ENCODE measurements around the gene FOXN3.

Gene FOXN3

DNA sequence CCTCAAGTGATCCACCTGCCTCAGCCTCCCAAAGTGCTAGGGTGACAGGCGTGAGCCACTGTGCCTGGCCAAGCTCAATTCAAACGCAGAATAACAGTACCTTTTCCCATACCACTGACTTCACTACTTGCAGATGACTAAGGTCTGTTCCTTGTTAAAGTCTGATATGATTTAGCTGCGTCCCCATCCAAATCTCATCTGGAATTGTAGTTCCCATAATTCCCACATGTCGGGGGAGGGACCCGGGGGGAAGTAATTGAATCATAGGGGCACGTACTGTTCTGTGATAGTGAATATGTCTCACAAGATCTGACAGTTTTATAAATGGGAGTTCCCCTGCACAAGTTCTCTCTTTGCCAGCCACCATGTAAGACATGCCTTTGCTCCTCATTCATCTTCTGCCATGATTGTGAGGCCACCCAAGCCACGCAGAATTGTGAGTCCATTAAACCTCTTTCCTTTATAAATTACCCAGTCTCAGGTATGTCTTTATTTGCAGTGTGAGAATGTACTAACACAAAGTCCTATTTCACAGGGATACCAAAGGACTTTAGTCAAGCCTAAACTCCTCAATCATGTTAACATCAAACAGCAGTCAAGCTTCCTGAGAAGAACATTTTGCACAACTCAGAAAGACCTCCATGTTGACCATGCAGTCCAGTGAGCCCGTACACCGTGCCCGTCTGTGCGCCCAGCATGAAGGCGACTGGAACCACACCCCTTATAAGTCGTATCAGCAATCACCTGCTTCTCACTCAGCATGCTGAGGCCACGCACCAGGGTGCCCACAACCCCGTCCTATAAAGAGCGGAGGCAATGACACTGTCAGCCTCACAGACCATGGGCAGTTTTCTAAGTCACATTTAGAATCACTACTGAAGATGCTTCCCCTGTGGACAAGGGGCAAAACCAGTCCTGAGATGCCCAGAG is 36.9 kb downstream of the FOXN3 start:
- no peak for DNase-seq

DNA sequence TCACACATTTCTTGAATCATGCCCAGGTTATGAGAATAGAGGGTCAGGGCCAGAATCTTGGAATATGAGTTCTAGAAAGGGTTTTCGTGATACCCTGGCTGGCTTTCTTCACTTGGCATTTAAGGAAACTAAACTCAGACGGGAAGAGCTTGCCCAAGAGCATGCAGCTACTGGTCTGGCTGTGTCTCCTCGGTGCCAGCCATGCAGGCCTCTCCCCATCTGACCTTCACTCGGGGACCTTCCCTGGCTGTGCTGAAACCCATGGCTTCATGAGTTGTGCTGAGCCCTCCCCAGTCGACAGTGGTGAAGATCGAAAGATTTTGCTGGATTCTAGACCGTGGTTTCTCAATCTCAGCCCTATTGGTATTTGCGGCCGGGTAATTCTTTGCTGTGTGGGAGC is 38.0 kb downstream of the FOXN3 start:
- DNase-seq = no peak

DNA sequence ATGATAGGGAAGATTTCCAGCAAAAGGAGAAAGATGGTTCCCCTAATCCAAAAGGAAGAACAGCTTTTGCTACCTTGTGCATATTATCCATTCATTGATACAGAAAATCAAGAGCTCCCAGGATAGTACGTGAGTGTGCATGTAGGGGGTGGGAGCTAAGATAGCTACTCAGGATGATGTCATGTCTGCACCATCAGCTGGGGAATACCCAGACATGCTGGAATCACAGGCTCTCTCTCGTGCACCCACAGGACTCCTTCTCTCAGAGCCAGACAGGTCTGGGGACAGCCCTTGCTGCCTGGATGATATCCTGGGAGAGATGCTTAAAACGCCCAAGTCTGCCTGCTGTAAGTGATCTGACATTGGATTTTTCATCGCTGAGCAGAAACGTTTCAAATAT is 38.9 kb downstream of the FOXN3 start:
- DNase-seq = no peak

DNA sequence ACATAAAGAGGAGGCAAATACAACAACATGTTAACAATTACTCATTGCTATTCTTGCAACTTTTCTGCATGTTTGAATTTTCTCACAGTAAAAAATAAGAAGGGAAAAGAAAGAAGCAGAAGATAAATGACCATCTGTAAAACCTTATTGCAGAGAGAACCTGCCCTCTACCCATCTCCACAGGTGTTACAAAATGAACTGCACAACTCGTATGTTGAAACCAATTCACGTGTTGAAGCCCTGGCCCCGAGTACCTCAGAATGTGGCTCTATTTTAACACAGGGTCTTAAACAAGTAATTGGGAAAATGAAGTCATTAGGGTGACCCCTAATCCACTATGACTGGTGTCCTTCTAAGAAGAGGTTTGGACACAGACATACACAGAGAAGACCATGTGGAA is 39.5 kb downstream of the FOXN3 start:
- no peak for DNase-seq

DNA sequence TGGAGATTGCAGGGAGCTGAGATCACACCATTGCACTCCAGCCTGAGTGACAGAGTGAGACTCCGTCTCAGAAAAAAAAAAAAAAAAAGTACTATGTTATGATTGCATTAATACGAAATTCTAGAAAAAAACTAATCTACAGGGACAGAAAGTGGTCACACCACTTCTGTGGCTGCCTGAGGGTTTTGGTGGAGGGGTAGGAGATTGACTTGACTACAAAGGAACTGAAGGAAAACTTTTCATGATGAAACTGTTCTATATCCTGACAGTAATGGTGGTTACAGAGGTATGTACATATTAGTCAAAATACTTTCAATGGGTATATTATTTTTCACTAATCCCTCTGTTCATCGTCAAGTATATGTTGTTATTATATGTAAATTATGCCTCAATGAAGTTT is 42.1 kb downstream of the FOXN3 start:
- DNase-seq = no peak

DNA sequence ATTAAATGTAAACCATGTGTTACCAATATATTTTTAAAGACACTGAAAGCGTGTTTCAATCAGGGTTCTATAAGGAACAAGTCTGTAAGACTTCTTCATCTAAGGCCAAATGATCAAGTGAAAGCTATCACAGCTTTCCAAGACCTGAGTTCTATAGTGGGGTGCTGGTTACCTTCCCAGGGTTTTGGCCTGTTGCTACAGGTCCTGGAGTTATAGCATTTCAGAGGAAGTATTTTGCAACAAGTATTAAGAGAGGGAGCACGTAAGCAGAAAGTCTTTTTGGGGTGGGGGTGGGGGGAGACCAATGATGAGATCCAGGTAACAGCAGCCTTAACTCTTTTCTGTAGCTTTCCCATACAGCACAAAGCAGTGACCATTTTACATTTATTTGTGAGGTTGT is 43.8 kb downstream of the FOXN3 start:
- DNase-seq = no peak

DNA sequence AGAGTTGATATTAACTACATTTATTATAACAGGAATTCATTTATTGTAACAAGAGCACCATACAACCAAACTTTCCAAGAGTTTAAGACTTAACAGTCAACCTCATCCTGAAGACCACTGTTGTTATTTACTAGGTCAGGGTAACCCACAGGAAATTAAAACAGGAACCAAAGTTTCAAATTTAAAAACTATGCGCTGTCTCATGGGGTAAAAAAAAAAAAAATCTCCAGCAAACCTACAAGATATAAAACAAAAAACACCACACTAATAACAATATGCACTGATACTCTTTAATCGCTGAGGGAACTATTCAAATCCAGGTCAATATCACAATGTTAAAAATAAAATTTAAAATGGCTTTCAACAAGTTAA is 44.5 kb downstream of the FOXN3 start:
- DNase-seq = no peak

DNA sequence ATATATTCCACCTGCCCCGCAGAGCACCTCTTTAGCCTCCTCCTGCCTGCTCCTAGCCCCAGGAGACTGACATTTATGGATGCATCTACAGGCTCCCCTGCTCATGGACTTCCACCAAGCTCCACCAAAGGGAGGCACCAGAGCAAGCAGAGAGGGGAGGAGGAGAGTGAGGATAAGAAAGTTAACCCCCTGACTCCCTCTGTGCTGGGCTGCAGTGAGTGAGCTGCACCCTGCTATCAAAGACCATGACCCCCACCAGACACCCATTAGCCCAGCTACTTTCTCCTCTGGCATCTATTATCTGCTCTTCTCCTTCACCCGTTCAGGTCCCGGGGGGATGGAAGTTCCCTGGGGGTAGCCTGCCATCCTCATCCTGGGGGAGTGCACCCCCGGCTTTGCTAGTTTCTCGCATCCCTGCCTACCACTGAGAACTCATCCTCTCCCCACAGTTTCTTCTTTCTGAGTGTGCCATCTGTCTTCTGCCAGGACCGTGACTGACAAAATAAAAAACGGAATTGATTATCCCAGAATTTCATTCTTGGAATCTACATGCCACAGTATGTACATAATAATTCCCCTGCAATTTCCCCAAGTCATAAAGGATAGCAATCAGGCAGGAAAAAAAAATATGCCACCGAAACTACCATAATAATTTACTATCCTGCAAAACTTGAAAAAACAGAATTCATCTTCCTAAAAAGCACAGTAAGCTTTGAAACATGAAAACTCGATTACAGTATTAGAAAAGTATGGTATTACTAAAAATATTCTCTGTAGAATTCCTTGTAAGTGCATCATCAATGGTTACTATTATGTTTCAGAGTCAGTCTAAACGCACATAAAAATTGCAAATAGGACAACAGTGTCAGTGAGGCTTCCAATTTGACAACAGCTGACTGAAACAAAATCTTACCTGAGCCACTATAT is 45.2 kb downstream of the FOXN3 start:
- DNase-seq = peak; percentile 11

DNA sequence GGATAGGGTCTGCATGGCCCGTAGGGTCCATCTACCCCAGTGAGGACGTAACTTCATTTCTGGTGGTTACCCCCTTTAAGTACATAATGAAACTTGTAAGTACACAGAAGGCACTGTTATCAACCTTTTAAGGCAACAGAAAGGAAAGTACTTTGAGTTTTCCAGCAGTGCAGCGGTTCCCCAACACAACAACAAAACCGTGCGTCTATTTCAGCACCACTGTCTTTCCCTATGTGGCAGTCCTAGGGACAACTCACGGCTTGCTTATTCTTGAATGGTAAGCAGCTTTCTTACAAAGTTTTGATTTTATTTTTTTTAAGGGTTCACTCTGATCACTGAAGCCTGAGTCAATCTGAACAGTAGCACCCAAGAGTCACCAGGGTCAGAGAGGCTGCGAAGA is 46.3 kb downstream of the FOXN3 start:
- no peak for DNase-seq

DNA sequence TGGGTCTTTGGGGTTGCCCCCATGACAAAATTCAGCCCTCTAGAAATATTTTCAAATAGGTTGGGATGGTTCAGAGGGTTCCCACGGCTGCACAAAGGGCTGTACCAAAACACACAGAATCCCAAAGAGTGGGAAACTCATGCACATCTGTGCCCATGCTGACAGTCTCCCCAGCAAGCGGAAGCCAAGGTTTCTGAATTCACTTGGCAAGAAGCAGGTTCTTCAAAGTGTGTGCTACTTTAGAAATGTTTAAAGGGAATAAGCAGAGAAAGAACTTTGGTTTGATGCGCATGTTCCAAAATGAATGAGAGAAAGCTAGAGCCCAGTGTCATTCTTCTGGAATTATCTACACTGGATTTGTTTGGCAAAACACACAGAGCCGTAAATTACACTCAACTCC is 46.7 kb downstream of the FOXN3 start:
- no peak for DNase-seq

DNA sequence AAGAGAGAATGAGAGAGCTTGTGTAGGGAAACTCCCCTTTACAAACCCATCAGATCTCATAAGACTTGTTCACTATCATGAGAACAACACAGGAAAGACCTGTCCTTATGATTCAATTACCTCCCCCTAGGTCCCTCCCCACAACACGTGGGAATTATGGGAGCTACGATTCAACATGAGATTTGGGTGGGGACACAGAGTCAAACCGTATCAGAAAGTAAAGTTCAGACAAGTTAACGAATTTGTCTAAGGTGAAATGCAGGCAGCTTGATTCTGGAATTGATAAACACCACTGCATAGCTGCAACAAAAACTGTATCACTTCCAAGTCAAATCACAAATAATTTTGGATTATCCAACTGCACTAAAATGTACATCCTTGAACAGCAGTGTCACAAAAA is 47.4 kb downstream of the FOXN3 start:
- DNase-seq = no peak

DNA sequence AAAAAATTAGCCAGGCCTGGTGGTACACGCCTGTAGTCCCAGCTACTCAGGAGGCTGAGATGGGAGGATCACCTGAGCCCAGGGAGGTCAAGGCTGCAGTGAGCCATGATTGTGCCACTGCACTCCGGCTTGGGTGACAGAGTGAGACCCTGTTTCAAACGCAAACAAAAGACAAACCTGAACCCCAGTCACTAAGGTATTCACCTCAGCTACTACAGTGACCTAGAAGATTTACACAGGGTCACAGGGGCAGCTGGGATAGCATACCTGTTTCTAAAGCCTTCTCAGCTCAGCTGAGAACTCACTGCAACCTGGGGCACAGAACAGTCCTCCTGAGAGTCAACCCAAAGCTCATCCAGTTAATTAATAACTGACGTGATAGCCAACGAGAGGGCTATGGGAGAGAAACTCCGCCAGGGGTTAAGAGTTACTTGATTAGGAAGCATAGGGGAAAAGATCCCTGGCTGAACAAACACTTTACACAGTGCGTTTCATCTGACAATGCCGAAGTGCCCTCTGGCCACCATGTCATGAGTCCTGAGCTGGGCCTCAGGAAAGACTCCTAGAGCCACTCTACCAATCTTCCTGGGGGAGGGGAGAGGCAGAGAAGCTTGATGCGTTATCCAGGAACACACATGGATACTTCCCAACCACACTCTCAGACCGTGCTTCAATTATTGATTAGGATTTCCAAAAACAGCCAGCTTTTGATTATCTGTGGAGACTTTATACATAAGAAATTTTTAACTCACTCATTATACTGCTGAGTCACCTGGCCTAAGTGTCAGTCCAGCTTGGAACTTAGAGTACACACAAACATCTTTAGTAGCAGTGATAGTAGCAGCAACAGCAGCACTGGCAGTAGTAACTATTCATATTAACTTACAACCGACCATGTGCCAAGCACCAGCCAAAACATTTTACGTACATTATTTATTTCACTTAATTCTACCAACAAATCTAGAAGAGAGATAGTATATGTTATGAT is 48.2 kb downstream of the FOXN3 start:
- DNase-seq = no peak

DNA sequence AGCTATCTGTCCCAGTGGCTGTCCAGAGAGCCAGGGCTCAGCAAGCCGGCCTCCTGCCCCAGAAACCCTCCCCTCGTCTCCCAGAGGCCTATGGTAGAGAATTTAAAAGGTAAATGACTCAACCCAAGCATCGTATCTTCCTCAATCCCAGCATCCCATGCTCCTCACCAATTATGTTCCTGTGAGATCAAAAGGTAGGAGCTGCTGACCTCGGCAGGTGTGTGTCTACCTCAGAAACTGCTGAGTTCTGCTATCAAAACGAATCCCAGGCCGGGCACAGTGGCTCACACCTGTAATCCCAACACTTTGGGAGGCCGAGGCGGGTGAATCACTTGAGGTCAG is 49.3 kb downstream of the FOXN3 start:
- DNase-seq = no peak

DNA sequence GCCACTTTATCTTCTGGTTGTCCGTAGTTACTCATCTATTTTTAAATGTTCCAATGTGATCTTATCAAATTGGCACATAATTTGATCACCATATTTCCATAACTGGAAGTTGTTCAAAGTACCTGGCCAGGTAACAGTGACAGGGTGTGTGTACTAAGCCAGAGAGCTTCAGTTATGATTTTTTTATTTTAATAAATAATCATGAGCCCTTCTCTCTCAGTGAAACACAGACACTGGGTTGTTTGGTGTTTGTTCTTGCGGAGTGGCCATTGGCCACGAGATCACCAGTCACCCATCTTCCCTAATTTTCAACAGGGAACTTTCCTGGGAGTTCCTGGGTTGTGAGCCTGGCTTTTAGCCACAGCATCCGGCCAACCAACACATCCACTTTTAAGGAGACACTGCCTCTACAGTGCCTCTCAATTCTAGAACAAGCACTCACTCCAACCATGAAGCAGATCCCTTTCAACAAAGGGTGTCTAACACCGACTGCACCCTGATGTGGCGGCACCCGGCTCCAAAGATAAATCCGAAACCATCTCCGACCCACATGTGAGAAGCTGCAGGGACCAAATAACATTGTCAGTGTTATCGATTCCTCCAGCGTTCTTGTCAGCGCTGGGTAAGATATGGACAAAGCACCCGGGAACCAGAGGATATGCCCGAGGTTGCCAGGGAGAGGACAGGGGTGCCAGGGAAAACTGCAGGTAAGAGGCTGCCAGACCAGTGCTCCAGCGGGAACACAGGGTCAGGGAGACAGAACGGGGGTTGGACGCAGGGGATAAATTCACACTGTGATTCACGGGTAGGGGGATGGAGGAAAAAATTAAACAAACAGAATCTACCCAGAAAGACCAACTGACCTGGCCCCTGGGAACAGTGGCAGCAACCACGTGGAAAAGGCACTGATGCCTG is 49.9 kb downstream of the FOXN3 start:
- peak; percentile 76 for DNase-seq

DNA sequence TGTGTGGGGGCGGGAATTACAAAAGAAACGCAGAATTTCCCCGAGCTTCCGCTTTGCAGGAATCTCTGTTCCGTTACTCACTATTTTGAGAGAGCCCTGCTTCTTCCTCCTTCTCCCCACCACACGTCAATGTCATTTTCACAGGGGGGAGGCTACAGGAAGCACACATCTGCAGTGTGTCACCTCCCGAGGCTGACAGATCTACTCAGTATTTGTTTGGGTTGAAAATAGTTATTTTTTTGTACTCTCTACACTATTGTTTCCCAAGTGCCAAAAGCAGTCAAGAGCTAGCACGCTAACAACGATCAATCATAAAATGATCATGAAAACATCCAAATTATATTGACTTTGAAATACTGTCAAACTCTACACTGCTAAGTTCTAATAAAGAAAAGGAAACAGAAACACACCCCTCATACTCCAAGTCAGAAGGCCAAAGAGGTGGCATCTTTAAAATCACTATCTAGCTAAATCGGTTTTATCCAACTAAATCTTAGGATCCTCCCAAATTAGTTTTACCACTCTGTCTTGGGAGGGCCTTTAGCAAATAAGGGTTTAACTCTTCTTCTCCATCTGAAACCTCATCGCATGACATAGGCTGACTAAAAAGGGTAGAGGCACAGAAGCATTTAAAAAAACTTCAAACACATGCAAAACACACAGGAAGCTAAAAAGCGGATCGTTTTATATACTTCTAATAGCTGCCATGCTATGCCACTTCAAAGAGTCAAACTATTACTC is 51.8 kb downstream of the FOXN3 start:
- no peak for DNase-seq

DNA sequence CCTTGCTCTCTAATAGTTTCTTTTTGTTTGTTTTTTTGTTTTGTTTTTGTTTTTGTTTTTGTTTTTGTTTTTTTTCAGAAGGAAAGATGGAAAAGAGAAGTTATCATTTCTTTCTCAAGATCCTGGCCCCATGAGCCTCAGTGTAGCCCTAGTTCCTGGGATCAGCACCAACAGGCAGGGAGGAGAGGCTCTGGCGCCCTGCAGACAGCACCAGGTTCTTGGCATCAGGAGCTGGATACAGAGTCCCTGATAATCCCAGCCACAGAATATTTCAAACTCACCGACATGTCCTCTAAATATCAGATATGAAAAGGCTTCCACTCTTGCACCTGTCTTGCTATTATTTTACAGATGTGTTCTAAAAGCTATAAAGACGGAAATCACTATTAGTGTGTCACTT is 52.7 kb downstream of the FOXN3 start:
- no peak for DNase-seq

DNA sequence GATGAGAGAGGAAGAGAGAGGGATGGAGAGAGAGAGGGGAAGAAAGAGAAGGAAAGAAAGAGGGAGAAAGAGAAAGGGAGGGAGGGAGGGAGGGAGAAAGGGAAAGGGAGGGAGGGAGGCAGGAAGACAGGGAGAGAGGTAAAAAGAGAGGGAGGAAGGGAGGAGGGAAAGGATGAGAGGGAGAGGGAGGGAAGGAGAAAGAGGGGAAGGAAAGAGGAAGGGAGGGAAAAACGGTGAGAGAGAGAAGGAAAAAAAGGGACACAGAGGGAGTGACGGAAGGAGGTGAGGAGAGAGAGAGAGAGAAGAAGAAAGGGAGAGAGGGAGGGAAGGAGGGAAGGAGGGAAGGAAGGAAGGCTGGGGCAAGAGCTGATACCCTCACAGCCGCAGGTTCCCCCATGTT is 56.8 kb downstream of the FOXN3 start:
- no peak for DNase-seq

DNA sequence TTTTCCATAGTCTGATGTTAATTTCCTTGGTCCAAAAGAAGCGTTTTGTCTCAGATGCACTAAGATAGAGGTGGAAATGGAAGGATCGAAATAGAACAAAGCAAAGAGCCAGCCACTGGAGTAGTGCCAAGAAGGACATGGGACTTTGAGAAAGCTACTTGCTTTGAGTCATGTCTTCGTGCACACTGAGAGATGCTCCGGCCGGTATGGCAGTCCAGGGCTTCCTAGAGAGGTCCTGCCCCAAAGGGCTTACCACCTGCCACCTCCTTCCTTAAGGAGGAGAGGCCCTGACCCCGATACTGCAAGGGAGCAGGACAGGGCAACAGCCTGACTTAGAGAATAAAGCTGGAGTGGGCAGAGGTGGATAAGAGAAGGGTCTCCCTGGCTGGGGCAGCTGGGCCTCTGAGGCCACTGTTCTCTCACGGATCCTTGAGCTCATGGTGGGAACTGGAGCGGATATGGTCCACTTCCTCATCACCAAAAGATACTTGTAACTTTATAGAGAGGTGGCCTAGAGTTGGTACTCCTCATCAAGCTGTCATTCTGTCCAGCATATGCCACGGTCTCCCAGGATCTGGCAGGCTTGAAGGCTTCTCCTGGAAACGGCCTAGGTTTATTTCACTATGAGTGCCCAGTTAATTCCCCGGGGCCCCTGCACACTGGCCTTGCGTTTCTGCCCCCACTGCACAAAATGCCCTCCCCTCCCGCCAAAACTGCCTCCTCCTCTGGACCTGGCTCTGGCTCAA is 57.4 kb downstream of the FOXN3 start:
- no peak for DNase-seq

DNA sequence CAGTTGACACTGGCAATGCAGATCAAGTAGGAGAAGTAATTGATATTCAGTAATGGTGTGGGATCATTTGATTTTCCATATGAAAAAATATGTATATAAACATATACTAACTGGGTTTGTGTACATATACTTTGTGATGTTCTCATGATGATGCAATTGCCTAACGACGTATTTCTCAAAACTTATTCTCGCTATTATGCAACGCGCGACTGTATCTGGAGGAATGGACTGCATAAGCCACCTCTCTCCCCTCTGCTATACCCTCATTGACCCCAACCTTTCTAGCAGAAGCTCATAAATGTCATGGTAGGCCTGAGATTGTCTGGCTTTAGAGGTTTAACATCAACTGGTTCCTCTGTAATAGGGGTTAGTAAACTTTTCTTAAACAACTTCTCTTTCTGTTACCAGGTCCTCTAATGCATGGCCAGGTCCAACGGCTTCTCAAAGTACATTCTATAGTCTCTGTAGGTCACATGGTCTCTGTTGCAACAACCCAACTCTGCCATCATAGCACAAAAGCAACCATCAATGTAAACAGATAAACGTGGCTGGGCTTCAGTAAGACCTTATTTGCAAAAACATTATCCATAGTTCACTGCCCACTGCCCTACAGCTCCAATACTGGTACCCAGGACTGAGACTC is 59.3 kb downstream of the FOXN3 start:
- DNase-seq = no peak

DNA sequence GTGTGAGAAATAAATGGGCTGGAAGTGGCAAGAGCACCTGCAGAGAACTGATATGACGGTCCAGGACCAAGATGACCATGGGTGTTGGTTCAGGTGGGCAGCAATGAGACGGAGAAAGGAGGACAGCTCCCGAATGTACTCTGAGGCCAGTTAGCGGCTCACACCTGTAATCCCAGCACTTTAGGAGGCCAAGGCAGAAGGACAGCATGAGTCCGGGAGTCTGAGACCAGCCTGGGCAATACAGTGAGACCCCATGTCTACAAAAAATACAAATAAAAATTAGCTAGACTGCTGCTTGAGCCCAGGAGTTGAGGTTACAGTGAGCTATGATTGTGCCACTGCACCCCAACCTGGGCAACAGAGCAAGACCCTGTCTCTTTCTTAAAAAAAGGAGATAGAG is 60.1 kb downstream of the FOXN3 start:
- no peak for DNase-seq
